22Rv1 (cell line): ENCODE data around the gene CHST15.

Experiments used
- H3K27ac ChIP-seq: fragments of 450-650 bp; 2 replicates; pipeline ENCODE4 v1.5.1; 2017
- ZFX ChIP-seq: fragments of 450-650 bp; IDR thresholded peaks from 2 replicates; pipeline ENCODE4 v1.6.1; 2017; ENCODE audit warnings: antibody characterized with exemption, borderline replicate concordance
- TF ChIP-seq, protein P1 (sequence below): fragments of 450-650 bp; IDR thresholded peaks from 2 replicates; pipeline ENCODE4 v1.5.1; 2017; ENCODE audit warnings: mild to moderate bottlenecking

The CHST15 gene

DNA sequence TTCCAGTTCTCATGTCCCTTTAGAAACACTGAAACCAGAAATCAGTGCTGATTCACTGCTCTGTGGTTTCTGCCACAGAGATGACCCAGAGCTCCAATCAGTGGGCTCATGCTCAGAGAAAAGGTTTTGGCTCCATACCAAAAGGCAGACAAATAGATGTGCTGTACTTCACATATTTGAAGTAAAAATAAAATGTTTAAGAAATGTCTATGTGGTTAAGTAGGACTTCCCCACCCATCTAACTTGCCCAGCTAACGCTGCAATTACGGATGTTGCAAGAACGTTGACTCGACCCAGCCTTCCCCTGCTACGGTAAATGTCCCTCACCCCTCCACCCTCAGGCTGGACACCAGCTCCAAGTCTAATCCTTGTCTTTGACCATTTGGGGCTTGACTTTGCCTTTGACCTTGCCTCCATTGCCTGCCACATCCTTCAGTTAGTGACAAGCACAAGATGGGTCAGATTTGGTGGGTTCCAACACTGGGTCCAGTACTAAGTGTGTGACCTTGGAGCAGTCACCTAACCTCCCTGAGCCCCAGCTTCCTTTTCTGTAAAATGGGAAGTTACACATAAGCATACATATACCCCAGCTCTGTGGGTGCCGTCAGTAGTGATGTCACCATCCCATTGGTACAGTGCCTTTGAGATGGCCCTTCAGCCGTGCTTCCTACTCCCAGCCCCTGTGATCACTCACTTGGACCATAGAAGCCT is 95.8 kb downstream of the CHST15 start:
- no peak for TF ChIP-seq ZFX
- TF ChIP-seq, protein P1, sequence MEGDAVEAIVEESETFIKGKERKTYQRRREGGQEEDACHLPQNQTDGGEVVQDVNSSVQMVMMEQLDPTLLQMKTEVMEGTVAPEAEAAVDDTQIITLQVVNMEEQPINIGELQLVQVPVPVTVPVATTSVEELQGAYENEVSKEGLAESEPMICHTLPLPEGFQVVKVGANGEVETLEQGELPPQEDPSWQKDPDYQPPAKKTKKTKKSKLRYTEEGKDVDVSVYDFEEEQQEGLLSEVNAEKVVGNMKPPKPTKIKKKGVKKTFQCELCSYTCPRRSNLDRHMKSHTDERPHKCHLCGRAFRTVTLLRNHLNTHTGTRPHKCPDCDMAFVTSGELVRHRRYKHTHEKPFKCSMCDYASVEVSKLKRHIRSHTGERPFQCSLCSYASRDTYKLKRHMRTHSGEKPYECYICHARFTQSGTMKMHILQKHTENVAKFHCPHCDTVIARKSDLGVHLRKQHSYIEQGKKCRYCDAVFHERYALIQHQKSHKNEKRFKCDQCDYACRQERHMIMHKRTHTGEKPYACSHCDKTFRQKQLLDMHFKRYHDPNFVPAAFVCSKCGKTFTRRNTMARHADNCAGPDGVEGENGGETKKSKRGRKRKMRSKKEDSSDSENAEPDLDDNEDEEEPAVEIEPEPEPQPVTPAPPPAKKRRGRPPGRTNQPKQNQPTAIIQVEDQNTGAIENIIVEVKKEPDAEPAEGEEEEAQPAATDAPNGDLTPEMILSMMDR: no peak
- no peak overlapping the region for H3K27ac ChIP-seq

DNA sequence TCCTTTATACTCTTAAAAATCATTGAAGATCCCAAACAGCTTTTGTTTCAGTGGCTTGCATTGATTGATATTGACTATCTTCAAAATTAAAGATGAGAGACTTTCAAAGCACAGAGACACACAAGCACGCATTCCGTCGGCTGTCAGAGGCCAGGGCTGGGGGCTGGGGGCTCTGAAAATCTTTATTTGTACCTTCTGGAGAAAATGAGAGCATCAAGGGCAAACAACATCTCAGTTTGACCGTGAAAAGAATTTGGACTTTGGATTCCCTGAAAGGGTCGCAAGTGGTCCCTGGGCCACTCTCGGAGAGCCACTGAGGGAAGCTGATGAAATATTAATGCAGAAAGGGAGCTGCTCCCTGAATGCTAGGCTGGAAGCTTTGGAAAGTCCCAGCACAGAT is 96.4 kb downstream of the CHST15 start:
- no peak overlapping the region for H3K27ac ChIP-seq
- no peak for TF ChIP-seq ZFX
- TF ChIP-seq, protein P1: no peak

DNA sequence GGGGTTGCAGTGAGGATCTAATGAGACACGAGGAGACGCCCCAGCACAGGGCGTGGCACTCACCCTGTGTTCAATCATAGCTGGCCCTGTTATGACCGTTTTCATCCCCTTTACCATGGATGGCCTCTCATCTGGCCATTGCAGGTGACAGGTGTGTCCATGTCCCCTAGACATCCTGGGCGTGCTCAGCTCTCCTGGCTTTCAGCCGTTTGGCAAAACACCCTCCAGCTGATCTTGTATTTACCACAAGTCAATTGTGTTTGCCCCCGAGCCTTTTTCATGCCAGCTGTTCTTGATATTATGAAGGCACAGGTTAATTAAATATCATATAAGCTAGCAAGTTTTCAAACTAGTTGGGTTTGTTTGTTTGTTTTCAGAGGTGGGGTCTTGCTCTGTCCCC is 97.1 kb downstream of the CHST15 start:
- TF ChIP-seq, protein P1: no peak
- TF ChIP-seq ZFX: no peak
- H3K27ac ChIP-seq: no peak overlapping the region

DNA sequence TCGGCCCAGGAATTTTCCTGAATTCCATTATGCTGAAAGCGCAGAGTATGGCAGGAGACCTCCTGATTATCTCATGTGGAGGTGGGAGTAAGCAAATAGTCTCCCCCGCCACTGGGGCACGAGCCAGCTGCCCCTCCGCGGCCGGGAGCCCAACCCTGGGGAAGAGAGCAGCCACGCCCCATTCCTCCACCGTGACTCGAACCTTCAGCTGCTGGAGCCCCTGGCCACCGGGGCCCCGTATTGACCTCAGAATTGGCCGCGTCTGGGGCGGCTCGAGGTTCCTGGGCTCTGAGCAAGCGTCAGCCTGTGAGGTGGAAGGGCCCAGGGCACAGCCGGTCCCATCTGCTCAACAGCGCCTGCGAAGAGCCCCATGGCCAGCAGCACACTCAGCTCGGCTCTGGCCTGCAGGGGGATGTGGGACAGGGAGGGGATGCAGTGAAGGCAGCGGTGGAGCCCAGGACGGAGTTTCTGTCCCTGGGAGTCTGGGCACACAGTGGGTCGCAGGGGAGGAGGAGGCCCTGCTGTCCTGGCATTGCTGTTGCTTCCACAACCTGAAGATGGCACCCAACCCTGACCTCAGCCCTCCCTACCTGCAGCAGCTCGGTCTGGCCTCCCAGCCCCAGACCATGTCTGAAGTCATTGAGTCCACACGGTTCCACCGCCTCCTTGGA is 97.8 kb downstream of the CHST15 start:
- no peak overlapping the region for H3K27ac ChIP-seq

DNA sequence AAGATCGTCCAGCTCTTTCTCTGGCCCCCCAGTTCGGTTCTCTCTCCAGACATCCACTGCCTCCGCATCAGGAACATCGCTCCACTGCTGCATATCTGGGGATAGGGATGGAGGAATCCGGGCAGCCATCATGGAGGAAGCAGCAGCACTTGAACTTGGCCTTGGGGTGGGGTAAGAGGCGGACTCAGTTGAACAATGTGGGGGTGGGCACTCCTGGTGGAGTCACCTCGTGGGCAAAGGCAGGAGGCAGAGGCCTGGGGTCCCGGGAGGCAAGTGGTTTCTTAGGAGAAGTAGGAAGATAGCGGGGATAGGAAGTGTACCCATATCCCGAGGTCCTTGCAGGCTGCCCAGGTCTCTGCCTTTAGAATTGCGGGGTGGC is 98.3 kb downstream of the CHST15 start:
- no peak overlapping the region for H3K27ac ChIP-seq
- TF ChIP-seq, protein P1: no peak

More for the DNA sequence above, 97.8 kb downstream of the CHST15 start:
- no peak for TF ChIP-seq ZFX
- TF ChIP-seq, protein P1: peak; percentile 78

DNA sequence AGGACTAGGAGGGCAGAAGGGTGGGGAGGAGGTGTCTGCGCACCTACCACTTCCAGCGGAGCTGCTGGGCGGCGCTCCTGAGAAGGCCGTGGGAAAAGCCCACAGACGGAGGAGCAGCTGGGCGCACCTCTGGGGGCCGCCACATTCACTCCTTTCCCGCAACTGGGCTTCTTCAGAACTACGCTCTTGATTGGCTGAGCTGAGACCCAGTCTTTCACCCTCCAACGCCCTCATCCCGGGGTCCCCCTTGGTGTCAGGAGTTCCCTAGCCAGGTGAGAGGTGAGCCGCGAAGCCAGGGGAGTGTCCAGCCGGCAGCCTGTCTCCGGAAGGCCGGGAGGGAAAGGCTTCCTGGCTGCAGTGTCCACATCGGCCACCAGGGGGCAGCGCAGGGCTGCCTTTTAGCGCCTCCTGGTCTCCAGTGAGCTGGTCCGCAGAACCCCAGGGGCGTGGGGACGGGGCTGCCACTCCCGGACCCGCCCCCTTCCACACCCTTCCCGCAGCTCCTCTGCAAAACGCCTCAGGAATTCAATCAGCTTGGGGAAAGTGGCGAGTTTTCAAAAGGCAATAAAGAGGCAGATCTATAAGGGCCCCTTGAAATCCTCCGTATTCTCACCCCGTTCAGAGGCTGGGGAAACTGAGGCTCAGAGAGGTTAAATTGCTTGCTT is 98.8 kb downstream of the CHST15 start:
- H3K27ac ChIP-seq: no peak overlapping the region
- no peak for TF ChIP-seq ZFX
- TF ChIP-seq, protein P1: peak; percentile 92
